ENCODE data around the gene STUM.
A peak's percentile ranks its signal among the peaks of the same experiment; 100 is the strongest.

STUM gene

DNA sequence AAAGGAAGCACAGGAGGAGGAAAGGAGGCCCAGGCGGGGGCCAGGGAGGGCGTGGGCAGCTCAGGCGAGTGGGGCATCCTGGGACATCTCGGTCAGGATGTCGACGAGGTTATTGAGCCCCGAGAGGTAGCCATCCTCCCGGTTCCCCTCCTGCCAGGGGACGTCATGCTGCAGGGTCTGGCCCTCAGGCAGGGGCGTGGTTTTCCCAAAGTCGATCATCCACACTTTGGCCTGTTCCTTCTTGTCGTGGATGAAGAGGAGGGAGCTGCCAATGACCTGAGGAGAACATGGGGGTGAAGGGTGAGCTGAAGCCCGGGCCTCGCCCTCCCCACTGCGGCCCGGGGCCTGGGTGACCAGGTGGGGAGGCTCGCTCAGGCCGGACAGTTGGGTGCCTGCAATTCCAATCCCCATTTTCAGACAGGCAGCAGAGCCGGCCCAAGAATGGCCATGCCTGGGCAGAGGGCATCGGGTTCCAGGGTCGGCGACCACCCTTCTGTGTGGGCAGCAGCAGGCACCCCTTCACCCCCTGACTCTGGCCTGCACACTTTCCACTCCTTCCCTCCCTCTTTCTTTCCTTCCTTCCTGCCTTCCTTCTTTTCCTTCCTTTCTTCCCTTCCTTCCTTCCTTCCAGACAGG, 86.2 kb downstream of the STUM start:
- TF ChIP-seq EZH2 (optimal IDR thresholded peaks at IDR 0.05; ENCODE audit: low read depth, low read length) = no peak
- TF ChIP-seq, protein P1, sequence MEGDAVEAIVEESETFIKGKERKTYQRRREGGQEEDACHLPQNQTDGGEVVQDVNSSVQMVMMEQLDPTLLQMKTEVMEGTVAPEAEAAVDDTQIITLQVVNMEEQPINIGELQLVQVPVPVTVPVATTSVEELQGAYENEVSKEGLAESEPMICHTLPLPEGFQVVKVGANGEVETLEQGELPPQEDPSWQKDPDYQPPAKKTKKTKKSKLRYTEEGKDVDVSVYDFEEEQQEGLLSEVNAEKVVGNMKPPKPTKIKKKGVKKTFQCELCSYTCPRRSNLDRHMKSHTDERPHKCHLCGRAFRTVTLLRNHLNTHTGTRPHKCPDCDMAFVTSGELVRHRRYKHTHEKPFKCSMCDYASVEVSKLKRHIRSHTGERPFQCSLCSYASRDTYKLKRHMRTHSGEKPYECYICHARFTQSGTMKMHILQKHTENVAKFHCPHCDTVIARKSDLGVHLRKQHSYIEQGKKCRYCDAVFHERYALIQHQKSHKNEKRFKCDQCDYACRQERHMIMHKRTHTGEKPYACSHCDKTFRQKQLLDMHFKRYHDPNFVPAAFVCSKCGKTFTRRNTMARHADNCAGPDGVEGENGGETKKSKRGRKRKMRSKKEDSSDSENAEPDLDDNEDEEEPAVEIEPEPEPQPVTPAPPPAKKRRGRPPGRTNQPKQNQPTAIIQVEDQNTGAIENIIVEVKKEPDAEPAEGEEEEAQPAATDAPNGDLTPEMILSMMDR (IDR thresholded peaks at IDR 0.05; ENCODE audit: low read length) = no peak
- TF ChIP-seq EZH2phosphoT487 (IDR thresholded peaks at IDR 0.05; ENCODE audit: low read length) = no peak
- peaks cover 25% of the 10 kb centered on the region for H3K4me1 ChIP-seq (ENCODE audit: low read length)
- peak overlapping the region; percentile 48; the same call in 1 of the 2 replicates for H3K4me2 ChIP-seq (ENCODE audit: low read depth, low read length)
- H3K9me2 ChIP-seq (replicated peaks; ENCODE audit: insufficient read depth, low read length) = no peaks in the 10 kb centered on the region
- no peaks in the 10 kb centered on the region for H3K79me2 ChIP-seq (ENCODE audit: low read length)
- 0 out of 2 replicates have a peak overlapping the region, but pooled peaks have one; percentile 2 for H3K4me3 ChIP-seq (ENCODE audit: low read length)
- no peaks in the 10 kb centered on the region for H3K9me3 ChIP-seq (replicated peaks; ENCODE audit: insufficient read depth, low read length)
- no peaks in the 10 kb centered on the region for H4K20me1 ChIP-seq (ENCODE audit: insufficient read depth, low read length)
- peak overlapping the region; percentile 75; the same call in 1 of the 2 replicates for H3K27ac ChIP-seq (ENCODE audit: low read length)
- no peaks in the 10 kb centered on the region for H3K27me3 ChIP-seq (replicated peaks; ENCODE audit: insufficient read depth, low read length)
- DNase-seq = no peak
- peaks cover 11% of the 10 kb centered on the region for H3F3A ChIP-seq (ENCODE audit: insufficient read depth, low read length)
- peak overlapping the region; percentile 22; the same call in 1 of the 2 replicates for H3K9ac ChIP-seq (ENCODE audit: low read length)
- H2AFZ ChIP-seq (ENCODE audit: low read length) = no peak overlapping the region
- no peaks in the 10 kb centered on the region for H3K36me3 ChIP-seq (replicated peaks; ENCODE audit: insufficient read depth, low read length)

DNA sequence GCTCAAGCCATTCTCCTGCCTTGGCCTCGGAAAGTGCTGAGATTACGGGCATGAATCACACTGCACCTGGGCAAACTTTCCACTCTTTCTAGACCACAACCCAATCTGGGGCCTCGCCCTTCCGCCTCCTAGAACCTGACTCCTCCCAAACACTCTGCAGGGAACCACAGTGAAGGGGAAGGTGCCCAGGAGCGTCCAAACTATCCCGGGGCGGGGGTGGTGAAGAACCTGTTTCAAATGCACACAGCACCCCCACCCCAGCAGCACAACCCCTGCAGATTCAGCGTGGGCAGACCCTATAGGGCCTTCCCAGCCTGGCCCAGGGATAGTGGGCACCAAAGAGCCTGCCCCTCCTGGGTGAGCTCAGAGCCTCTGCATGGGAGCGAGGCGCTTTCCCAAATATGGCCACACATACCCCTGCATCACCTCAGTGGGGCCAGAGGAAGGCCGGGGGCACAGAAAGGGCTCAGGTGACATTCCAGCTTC, 86.9 kb downstream of the STUM start:
- Histone ChIP-seq H3K4me3 (ENCODE audit: low read length) (no peak overlapping the region), H3K27me3 (replicated peaks; ENCODE audit: insufficient read depth, low read length) (no peaks in the 10 kb centered on the region), H3K9me3 (replicated peaks; ENCODE audit: insufficient read depth, low read length) (no peaks in the 10 kb centered on the region), H3K9me2 (replicated peaks; ENCODE audit: insufficient read depth, low read length) (no peaks in the 10 kb centered on the region), H3K4me1 (ENCODE audit: low read length) (peaks cover 25% of the 10 kb centered on the region), H3F3A (ENCODE audit: insufficient read depth, low read length) (peaks cover 11% of the 10 kb centered on the region), H2AFZ (ENCODE audit: low read length) (no peak overlapping the region), H4K20me1 (ENCODE audit: insufficient read depth, low read length) (no peaks in the 10 kb centered on the region), H3K36me3 (replicated peaks; ENCODE audit: insufficient read depth, low read length) (no peaks in the 10 kb centered on the region), H3K4me2 (ENCODE audit: low read depth, low read length) (peak overlapping the region; percentile 48; the same call in 1 of the 2 replicates), H3K9ac (ENCODE audit: low read length) (peak overlapping the region; percentile 8; the same call in 1 of the 2 replicates), H3K27ac (ENCODE audit: low read length) (peak overlapping the region; percentile 75; the same call in 1 of the 2 replicates), H3K79me2 (ENCODE audit: low read length) (no peaks in the 10 kb centered on the region)
- TF ChIP-seq EZH2phosphoT487 (IDR thresholded peaks at IDR 0.05; ENCODE audit: low read length) (no peak), EZH2 (optimal IDR thresholded peaks at IDR 0.05; ENCODE audit: low read depth, low read length) (no peak)
- peak; percentile 72 for DNase-seq

DNA sequence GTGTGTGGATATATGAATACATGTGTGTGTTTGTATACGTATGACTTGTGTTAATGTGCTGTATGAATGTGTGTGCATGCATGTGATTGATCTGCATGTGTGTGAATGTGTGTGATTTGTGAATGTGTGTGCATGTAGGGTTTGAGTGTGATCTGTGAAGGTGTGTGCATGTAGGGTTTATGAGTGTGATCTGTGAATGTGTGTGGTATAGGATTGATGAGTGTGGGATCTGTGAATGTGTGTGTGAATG, 88.2 kb downstream of the STUM start:
- Histone ChIP-seq H3K9ac (ENCODE audit: low read length) (no peak overlapping the region), H3K27me3 (replicated peaks; ENCODE audit: insufficient read depth, low read length) (no peaks in the 10 kb centered on the region), H3K9me3 (replicated peaks; ENCODE audit: insufficient read depth, low read length) (no peaks in the 10 kb centered on the region), H3K4me3 (ENCODE audit: low read length) (no peak overlapping the region), H3K79me2 (ENCODE audit: low read length) (no peaks in the 10 kb centered on the region), H3K4me1 (ENCODE audit: low read length) (peaks cover 25% of the 10 kb centered on the region), H3K4me2 (ENCODE audit: low read depth, low read length) (no peak overlapping the region), H2AFZ (ENCODE audit: low read length) (no peak overlapping the region), H3K27ac (ENCODE audit: low read length) (no peak overlapping the region), H3F3A (ENCODE audit: insufficient read depth, low read length) (peaks cover 11% of the 10 kb centered on the region), H3K36me3 (replicated peaks; ENCODE audit: insufficient read depth, low read length) (no peaks in the 10 kb centered on the region), H4K20me1 (ENCODE audit: insufficient read depth, low read length) (no peaks in the 10 kb centered on the region), H3K9me2 (replicated peaks; ENCODE audit: insufficient read depth, low read length) (no peaks in the 10 kb centered on the region)
- no peak for DNase-seq
- TF ChIP-seq, protein P1 (IDR thresholded peaks at IDR 0.05; ENCODE audit: low read length) = no peak
- TF ChIP-seq EZH2phosphoT487 (IDR thresholded peaks at IDR 0.05; ENCODE audit: low read length) = no peak
